K562 (cell line): ENCODE results near the gene EIF2AK3. TPM values are rescaled to one million over a fixed set of nuclear protein-coding genes. Genes with fewer than 3 reads are reported as not detected.

Experiments used
- BRD9 ChIP-seq: fragments of 450-650 bp; IDR thresholded peaks from 2 replicates; pipeline ENCODE4 v1.6.1; 2018; ENCODE audit warnings: low read depth; ENCODE audit not compliant: partially characterized antibody
- CTBP1 ChIP-seq: fragments of 450-650 bp; IDR thresholded peaks from 2 replicates; pipeline ENCODE4 v1.6.1; 2016; ENCODE audit warnings: borderline replicate concordance
- CTCFL ChIP-seq: IDR thresholded peaks from 2 replicates; pipeline ENCODE4 v1.6.1; 2011; ENCODE audit warnings: borderline replicate concordance, low read depth, mild to moderate bottlenecking, moderate library complexity, low read length; ENCODE audit not compliant: insufficient read depth, poor library complexity, severe bottlenecking
- EHMT2 ChIP-seq: fragments of 450-650 bp; IDR thresholded peaks from 2 replicates; pipeline ENCODE4 v1.6.1; 2018; ENCODE audit warnings: antibody characterized with exemption
- ESRRB ChIP-seq: fragments of 250-450 bp; sonication (Bioruptor Pico); IDR thresholded peaks from 2 replicates; pipeline ENCODE4 v1.5.0; 2020; ENCODE audit warnings: mild to moderate bottlenecking, moderate library complexity, borderline replicate concordance
- GATAD2A ChIP-seq: fragments of 450-650 bp; IDR thresholded peaks from 2 replicates; pipeline ENCODE4 v1.6.1; 2017
- KAT8 ChIP-seq: fragments of 450-650 bp; IDR thresholded peaks from 2 replicates; pipeline ENCODE4 v1.6.1; 2016; ENCODE audit warnings: low read depth, mild to moderate bottlenecking
- STAG1 ChIP-seq: sonication (generic); formaldehyde crosslinking; IDR thresholded peaks from 2 replicates; pipeline ENCODE4 v1.5.0; 2020; ENCODE audit warnings: missing genetic modification reagents, borderline replicate concordance
- ZBTB26 ChIP-seq: fragments of 450-650 bp; formaldehyde crosslinking; IDR thresholded peaks from 2 replicates; pipeline ENCODE4 v1.4.0; 2022; ENCODE audit warnings: missing genetic modification characterization
- ZNF830 ChIP-seq: fragments of 250-450 bp; sonication (Bioruptor Pico); IDR thresholded peaks from 2 replicates; pipeline ENCODE4 v1.5.0; 2021; ENCODE audit warnings: mild to moderate bottlenecking
- polyA plus RNA-seq, 8 experiments: library from polyadenylated mRNA; depleted of rRNA in 4 of 8; stranded (reverse) in 5 of 8; unstranded in 3 of 8; fragments of >200 nt; fragmentation: Nextera tagmentation in 2 of 8; fragmentation: Illumina TruSeq in 1 of 8; extraction: Ambion mirVana in 2 of 8; extraction: Trizol in 1 of 8; gene quantifications; 2 replicates each; pipeline versions ENCODE4 v1.2.1 to v1.2.3, GENCODE V29; 2011 to 2014; ENCODE audit warnings: inconsistent platforms in 1 of 8, missing spikeins in 1 of 8
- total RNA-seq, 7 experiments: library from RNA; depleted of rRNA in 6 of 7; stranded (reverse); fragments of >200 nt in 6 of 7; fragmentation: Illumina TruSeq in 2 of 7; extraction: Trizol in 2 of 7; gene quantifications; 2 replicates each; pipeline versions ENCODE4 v1.2.1 to v1.2.3, GENCODE V29; 2011 to 2021; ENCODE audit warnings: low replicate concordance in 1 of 7

EIF2AK3 gene
- total and polyA plus RNA-seq, 9 of the 15 experiments (the other 6 are each of a cell fraction or from before 2014, with no cell fraction given): 1.7 to 11.6 (median 7.4) TPM

- TF ChIP-seq ZNF830 (no peak), KAT8 (no peak), CTBP1 (no peak), ZBTB26 (CRISPR knock-in tag) (no peak), CTCFL (no peak), BRD9 (no peak), ESRRB (no peak), STAG1 (CRISPR knock-in tag) (no peak), EHMT2 (no peak), GATAD2A (no peak)
These were observed 29.4 kb upstream of the EIF2AK3 start (continued) for GRCh38 chr2:88656690-88657089.
